B cell (primary cell): ENCODE measurements around the gene IMMP2L.
"Not testable (repeated sequence)": the region's sequence is repeated elsewhere in the genome, so short reads cannot be mapped to it uniquely, and the experiment has no call there.

Experiments used
- CTCF ChIP-seq: fragments of 200-600 bp; IDR thresholded peaks from one replicate; pipeline ENCODE4 v1.8.0; 2022; ENCODE audit warnings: antibody characterized with exemption, mild to moderate bottlenecking
- EZH2 ChIP-seq: IDR thresholded peaks from 2 replicates; pipeline ENCODE4 v1.6.1; 2012; ENCODE audit warnings: borderline replicate concordance, low read depth, mild to moderate bottlenecking, moderate library complexity, low read length; ENCODE audit not compliant: insufficient read depth, poor library complexity, severe bottlenecking

- TF ChIP-seq CTCF, EZH2: not testable (repeated sequence)
These were observed 489.6 kb downstream of the IMMP2L start for GRCh38 chr7:111072658-111073057.
